Fibroblast of mammary gland (primary cell): ENCODE results near the gene JAKMIP1.

Experiments used
- DNase-seq: peaks from one replicate; pipeline ENCODE4 v3.0.0-alpha.2; 2010; ENCODE audit warnings: low read depth
- H3K4me3 ChIP-seq: 2 replicates; pipeline ENCODE4 v1.5.1; 2011; ENCODE audit warnings: low read depth, mild to moderate bottlenecking, low read length, moderate library complexity; ENCODE audit not compliant: control insufficient read depth
- TF ChIP-seq, protein P1 (sequence below): conservative IDR thresholded peaks from 2 replicates; pipeline ENCODE4 v1.5.1; 2011; ENCODE audit warnings: low read depth, low read length, inconsistent platforms; ENCODE audit not compliant: control insufficient read depth, insufficient read depth

Gene JAKMIP1

DNA sequence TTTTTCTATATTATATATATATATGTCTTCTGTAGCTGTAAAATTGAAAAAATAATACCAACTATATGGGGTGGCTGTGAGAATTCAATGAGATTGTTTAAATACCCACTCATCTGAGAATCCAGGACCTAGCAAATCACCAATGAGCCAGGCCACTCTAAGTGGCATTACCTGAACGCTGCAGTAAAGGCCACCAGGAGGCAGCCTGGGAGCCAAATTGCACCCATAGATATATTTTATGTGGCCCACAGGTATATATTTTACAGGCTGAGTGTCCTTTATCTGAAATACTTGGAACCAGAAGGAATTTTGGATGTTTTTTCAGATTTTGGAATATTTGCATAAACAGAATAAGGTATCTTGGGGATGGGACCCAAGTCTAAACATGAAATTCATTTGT lies 124.0 kb downstream of the JAKMIP1 start:
- no peak for DNase-seq
- no peak overlapping the region for H3K4me3 ChIP-seq
- TF ChIP-seq, protein P1, sequence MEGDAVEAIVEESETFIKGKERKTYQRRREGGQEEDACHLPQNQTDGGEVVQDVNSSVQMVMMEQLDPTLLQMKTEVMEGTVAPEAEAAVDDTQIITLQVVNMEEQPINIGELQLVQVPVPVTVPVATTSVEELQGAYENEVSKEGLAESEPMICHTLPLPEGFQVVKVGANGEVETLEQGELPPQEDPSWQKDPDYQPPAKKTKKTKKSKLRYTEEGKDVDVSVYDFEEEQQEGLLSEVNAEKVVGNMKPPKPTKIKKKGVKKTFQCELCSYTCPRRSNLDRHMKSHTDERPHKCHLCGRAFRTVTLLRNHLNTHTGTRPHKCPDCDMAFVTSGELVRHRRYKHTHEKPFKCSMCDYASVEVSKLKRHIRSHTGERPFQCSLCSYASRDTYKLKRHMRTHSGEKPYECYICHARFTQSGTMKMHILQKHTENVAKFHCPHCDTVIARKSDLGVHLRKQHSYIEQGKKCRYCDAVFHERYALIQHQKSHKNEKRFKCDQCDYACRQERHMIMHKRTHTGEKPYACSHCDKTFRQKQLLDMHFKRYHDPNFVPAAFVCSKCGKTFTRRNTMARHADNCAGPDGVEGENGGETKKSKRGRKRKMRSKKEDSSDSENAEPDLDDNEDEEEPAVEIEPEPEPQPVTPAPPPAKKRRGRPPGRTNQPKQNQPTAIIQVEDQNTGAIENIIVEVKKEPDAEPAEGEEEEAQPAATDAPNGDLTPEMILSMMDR, result no peak

DNA sequence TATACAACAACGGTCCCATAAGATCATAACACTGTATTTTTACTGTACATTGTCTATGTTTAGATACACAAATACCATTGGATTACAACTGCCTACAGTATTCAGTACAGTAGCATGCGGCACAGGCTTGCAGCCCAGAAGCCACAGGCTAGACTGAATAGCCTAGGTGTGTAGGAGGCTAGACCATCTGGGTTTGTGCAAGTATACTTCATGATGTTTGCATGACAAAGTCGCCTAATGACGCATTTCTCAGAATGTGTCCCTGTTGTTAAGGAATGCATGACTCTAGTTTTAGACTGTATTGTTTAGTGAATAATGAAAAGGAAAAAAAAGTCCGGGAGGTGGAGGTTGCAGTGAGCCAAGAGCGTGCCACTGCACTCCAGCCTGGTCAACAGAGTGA lies 125.6 kb downstream of the JAKMIP1 start:
- no peak for DNase-seq
- H3K4me3 ChIP-seq, result no peak overlapping the region
- TF ChIP-seq, protein P1, result no peak

DNA sequence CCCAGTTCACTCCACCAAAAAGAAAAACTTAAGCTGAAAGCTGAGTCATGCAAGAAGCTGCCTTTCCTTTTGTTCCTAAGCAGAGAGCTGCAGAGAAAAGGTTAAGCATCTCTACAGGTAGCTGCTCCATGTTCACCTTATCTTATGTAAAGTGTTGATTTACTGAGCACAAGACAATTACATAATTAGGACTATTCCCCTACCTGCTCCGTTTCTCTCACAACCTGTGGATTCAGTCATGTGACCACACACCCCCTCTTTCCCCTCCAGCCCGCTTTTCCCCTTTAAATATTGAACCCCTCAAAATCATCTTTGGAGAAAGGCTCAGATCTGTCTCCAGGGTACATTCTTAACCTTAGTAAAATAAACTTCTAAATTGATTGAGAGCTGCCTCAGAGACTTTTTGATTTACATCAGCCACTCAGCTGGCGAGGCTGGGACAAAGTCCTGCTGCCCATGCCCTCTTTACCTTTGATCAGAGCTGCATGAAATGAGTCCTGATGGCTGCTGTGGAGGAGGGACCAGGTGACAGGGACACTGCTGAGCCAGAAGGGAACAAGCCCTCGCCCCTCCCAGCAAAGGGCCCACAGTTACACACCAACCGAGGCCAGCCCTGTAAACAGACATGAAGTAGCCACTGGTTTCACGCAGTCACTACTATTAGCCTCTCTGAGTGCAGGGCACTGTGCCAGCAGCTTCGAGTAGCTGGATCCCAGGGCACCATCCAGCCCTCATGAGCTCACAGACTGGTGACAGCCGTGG lies 128.2 kb downstream of the JAKMIP1 start:
- TF ChIP-seq, protein P1, result no peak
- no peak for DNase-seq
- no peak overlapping the region for H3K4me3 ChIP-seq

DNA sequence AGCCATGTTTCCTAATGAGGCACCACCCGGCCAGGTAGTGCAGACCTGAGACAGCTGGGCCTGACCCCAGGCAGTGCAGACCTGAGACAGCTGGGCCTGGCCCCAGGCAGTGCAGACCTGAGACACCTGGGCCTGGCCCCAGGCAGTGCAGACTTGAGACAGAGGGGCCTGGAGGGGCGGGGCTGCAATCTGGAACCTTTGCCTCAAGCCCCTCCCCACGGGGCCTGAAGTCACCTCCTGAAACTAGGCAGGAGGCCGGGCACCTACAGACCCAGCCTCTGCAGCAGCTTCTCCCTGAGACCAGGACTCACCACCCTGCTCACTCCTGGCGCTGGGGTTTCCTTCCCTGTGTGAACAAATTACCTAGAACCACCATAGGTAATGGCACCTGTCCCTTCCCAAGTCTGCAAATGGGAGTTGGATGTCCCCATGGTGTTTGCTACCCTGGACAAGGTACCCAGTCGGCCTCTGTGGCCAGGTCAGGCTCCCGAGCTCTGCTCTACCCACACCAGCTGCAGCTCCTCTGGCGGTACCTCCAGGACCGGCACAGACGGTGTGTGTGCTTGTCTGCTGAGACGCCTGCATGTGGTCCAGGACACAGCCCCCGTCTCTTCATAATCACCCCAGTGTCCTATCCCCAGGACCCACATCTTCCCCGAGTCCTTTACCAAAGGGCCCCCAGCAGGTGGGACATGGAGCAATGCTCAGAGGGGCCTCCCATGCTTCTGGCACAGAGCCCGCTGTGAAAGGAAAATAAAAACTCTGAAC lies 129.0 kb downstream of the JAKMIP1 start:
- no peak for DNase-seq
- TF ChIP-seq, protein P1, result no peak
- H3K4me3 ChIP-seq, result no peak overlapping the region

DNA sequence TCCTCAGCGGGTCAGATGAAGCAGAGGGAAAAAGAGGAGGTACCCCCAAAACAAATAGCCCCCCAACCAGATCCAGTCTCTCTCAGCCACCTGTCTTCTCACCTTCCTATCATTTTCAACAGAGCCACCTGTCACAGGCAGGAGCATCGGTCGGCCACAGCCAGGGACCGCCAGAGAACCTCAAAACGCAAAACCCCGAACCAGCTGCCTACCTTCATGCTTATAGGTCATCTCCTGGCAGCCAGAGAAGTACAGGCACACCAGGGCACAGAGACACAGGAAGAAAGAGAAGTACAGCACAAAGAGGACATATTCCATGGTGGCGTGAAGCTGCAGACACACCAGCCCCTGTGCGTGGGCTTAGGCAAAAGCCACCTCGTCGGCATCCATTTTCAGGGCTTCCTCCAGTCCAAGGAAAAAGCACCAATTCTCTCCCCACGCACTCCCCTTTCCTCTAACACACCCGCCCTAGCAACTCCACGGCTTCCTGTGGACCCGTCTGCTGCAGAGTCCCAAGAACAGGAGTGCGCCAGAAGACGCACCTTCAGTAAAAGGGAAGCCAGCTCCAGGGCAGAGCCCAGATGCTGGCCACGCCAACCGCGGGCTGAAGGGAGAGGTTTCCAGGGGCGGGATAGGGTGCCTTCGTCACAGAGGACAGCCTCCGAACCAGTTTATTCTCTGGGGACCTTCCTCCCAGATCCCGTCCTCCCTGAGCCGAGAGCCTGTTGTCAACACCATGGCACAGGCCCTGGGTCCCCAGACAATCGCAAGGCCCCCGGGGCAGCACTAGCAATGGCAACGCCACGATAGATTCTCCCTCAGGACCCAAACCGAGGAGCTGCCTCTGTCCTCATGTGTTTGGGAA lies 130.3 kb downstream of the JAKMIP1 start:
- no peak overlapping the region for H3K4me3 ChIP-seq
- TF ChIP-seq, protein P1, result no peak
- no peak for DNase-seq

DNA sequence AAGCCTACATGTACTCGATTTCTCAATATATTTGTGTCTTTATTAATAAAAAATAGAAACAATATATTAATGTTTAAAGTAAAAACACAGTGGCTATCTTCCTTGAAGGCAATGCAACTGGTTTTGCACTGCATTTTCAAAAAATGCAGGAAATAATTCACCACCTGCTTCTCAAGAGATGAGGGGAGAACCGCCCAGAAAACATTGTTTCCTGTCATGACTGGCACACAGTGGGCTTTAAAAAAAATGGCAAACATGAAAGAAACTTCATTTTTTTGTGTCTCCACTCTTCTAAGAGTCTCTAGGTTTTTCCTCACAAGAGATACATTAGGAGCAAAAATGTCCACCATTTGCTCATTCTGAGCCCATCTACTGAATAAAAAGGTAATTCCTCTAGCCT lies 131.4 kb downstream of the JAKMIP1 start:
- H3K4me3 ChIP-seq, result no peak overlapping the region
- no peak for DNase-seq
- TF ChIP-seq, protein P1, result no peak
